ENCODE measurements around the gene STOM.

- TF ChIP-seq POLR2A (IDR thresholded peaks at IDR 0.05), result no peak
- TF ChIP-seq CTCF (IDR thresholded peaks at IDR 0.05), result no peak
- peak; percentile 81 for TF ChIP-seq POLR2AphosphoS5 (IDR thresholded peaks at IDR 0.05)
- peak; percentile 95 for TF ChIP-seq EP300 (IDR thresholded peaks at IDR 0.05)
Measured at GRCh38 chr9:121326130-121326838, 43.8 kb downstream of the STOM start.

Data from gastroesophageal sphincter (tissue), 3 donors.